ENCODE results near the gene LMLN. TPM values are rescaled to one million over a fixed set of nuclear protein-coding genes. Genes with fewer than 3 reads are reported as not detected.

LMLN gene
- polyA plus RNA-seq, 3 donors = 0.41 to 1.3 (median 1.00) TPM

DNA sequence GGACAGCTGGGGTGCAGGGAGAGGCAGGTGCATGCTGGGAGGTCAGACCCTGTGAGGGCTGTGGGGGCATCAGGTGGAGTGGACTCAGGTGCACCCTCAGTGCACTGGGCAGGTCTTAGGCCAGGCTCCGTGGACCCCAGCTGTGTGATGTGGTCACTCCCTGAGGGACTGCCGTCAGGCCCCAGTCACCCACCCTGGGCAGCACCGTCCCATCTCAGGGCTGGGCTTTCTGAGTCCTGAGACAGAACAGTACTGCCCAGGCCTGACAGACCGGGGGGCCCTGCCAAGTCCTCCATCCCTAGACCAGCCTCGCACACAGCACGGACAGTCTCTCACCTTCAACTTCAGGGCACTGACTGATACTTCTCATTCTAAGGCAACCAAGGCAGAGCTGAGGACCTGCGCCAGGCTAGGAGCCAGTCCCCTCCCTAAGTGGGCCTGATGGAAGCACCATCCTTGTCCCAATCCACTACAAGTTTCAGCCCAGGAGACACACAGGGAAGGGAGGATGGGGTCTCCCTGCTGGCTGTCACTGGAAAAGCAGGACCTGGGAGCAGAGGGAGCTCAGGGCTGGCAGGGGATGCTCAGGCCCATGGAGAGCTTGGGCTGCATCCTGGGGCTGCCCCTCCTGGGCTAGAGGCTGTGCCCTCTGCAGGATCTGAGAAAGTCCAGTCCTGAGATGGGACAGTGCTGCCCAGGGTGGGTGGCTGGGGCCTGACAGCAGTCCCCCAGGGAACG, 86.3 kb downstream of the LMLN start:
- H3K4me3 ChIP-seq (replicated peaks in 1 of 3; ENCODE audit: low read depth in 2 of 3, low read length in 3 of 3) = no peak overlapping the region
- H3K36me3 ChIP-seq (replicated peaks in 1 of 2; ENCODE audit: control insufficient read depth in 1 of 2, insufficient read depth in 2 of 2, low read length in 2 of 2) = no peaks in the 10 kb centered on the region
- H3K36me3 Mint-ChIP-seq = no peaks in the 10 kb centered on the region
- H3K4me1 ChIP-seq (ENCODE audit: control insufficient read depth in 1 of 2, insufficient read depth in 2 of 2, low read length in 2 of 2) = no peaks in the 10 kb centered on the region
- 100% methylated on average over 7 of the region's 8 CpGs for WGBS (ENCODE audit: insufficient coverage)
- no peak for DNase-seq
- H3K79me2 ChIP-seq (ENCODE audit: insufficient read depth, low read length) = no peaks in the 10 kb centered on the region
- intact Hi-C loops (cut with micrococcal nuclease) = no loop called here
- H3K9me3 Mint-ChIP-seq = peaks cover 0 to 5% (median 0%) of the 10 kb centered on the region in 7 donors
- no peak overlapping the region for H2AFZ ChIP-seq (ENCODE audit: insufficient read depth, low read depth, low read length, poor library complexity, severe bottlenecking)
- peaks cover 0 to 3% (median 0%) of the 10 kb centered on the region in 3 donors for H3K27me3 Mint-ChIP-seq (ENCODE audit: low read depth in 3 of 3)
- no peak overlapping the region for H3K9ac ChIP-seq (ENCODE audit: insufficient read depth, low read length, poor library complexity, severe bottlenecking)
- H3K27ac ChIP-seq (ENCODE audit: low read depth in 1 of 2, low read length in 2 of 2) = no peak overlapping the region
- H4K20me1 ChIP-seq (ENCODE audit: insufficient read depth, low read length) = no peaks in the 10 kb centered on the region
- no peaks in the 10 kb centered on the region for H3K9me3 ChIP-seq (replicated peaks in 1 of 2; ENCODE audit: control insufficient read depth in 1 of 2, insufficient read depth in 1 of 2, low read length in 2 of 2)
- no peak overlapping the region for H3K4me2 ChIP-seq (replicated peaks; ENCODE audit: extremely low read depth, low read length, poor library complexity, severe bottlenecking)
- H3K27ac Mint-ChIP-seq = no peak overlapping the region
- no peak for TF ChIP-seq CTCF (IDR thresholded peaks at IDR 0.05)
- H3K4me1 Mint-ChIP-seq = no peaks in the 10 kb centered on the region
- H3K27me3 ChIP-seq (ENCODE audit: control insufficient read depth in 2 of 2, insufficient read depth in 2 of 2, low read length in 2 of 2) = no peaks in the 10 kb centered on the region
- no peak overlapping the region for H3K4me3 Mint-ChIP-seq

DNA sequence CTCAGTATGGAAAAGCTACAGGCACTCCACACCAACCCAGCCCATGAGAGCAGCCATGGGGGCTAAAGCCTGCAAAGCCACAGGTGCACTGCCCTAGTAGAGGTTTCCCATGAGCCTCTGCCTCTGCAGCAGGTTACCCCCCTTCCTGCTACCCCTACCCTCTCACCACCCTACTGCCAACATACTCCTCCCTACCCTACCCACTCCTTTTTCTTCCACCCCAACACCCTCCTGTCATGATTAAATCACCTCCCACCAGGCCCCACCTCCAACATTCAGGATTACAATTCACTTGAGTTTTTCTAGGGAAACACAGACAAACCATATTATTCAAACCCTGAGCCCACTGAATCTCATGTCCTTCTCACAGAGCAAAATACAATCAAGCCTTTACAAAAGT, 88.4 kb downstream of the LMLN start:
- Histone ChIP-seq H3K4me1 (ENCODE audit: control insufficient read depth in 1 of 2, insufficient read depth in 2 of 2, low read length in 2 of 2) (no peaks in the 10 kb centered on the region), H3K79me2 (ENCODE audit: insufficient read depth, low read length) (no peaks in the 10 kb centered on the region), H3K9me3 (replicated peaks in 1 of 2; ENCODE audit: control insufficient read depth in 1 of 2, insufficient read depth in 1 of 2, low read length in 2 of 2) (no peaks in the 10 kb centered on the region), H3K27me3 (ENCODE audit: control insufficient read depth in 2 of 2, insufficient read depth in 2 of 2, low read length in 2 of 2) (no peaks in the 10 kb centered on the region), H3K36me3 (replicated peaks in 1 of 2; ENCODE audit: control insufficient read depth in 1 of 2, insufficient read depth in 2 of 2, low read length in 2 of 2) (no peaks in the 10 kb centered on the region), H3K9ac (ENCODE audit: insufficient read depth, low read length, poor library complexity, severe bottlenecking) (no peak overlapping the region), H4K20me1 (ENCODE audit: insufficient read depth, low read length) (no peaks in the 10 kb centered on the region), H3K4me3 (replicated peaks in 1 of 3; ENCODE audit: low read depth in 2 of 3, low read length in 3 of 3) (no peak overlapping the region), H3K4me2 (replicated peaks; ENCODE audit: extremely low read depth, low read length, poor library complexity, severe bottlenecking) (no peak overlapping the region), H3K27ac (ENCODE audit: low read depth in 1 of 2, low read length in 2 of 2) (no peak overlapping the region), H2AFZ (ENCODE audit: insufficient read depth, low read depth, low read length, poor library complexity, severe bottlenecking) (no peak overlapping the region)
- TF ChIP-seq CTCF (IDR thresholded peaks at IDR 0.05) = no peak
- Mint-ChIP-seq H3K4me1 (no peaks in the 10 kb centered on the region), H3K9me3 (peaks cover 0 to 5% (median 0%) of the 10 kb centered on the region in 7 donors), H3K36me3 (no peaks in the 10 kb centered on the region), H3K27me3 (ENCODE audit: low read depth in 3 of 3) (peaks cover 0 to 2% (median 0%) of the 10 kb centered on the region in 3 donors), H3K4me3 (no peak overlapping the region), H3K27ac (no peak overlapping the region)
- no peak for DNase-seq
- intact Hi-C loops (cut with micrococcal nuclease) = no loop called here
